ENCODE data around the gene GAS2L3. TPM values are rescaled to one million over a fixed set of nuclear protein-coding genes. Genes with fewer than 3 reads are reported as not detected.

Gene GAS2L3
- total and polyA plus RNA-seq, 4 experiments from 2014 or later, result 0.55 to 0.64 TPM; not detected in 2

GRCh38 chr12:100643246-100643645, 69.8 kb downstream of the GAS2L3 start:
- intact Hi-C loops (cut with micrococcal nuclease), result no loop called here
- H3K36me3 Mint-ChIP-seq, result no peaks in the 10 kb centered on the region
- ChIA-PET CTCF (ENCODE audit: partially characterized antibody) (no interaction called here), POLR2A (ENCODE audit: partially characterized antibody) (no interaction called here)
- no peak for DNase-seq
- no peaks in the 10 kb centered on the region for H3K4me1 ChIP-seq (ENCODE audit: insufficient read depth, low read length)
- no peaks in the 10 kb centered on the region for H3K36me3 ChIP-seq (ENCODE audit: insufficient read depth, low read length)
- H3K4me1 Mint-ChIP-seq, result no peaks in the 10 kb centered on the region
- no peaks in the 10 kb centered on the region for H3K27me3 ChIP-seq (ENCODE audit: insufficient read depth, low read length)
- peaks cover 0 to 3% of the 10 kb centered on the region in 2 donors for H3K27me3 Mint-ChIP-seq
- no peaks in the 10 kb centered on the region for H3K9me3 ChIP-seq (ENCODE audit: control insufficient read depth in 1 of 2, low read length in 2 of 2)
- H3K9me3 Mint-ChIP-seq, result peaks cover 2 to 12% (median 8%) of the 10 kb centered on the region in 8 donors
- H3K27ac Mint-ChIP-seq, result no peak overlapping the region
- H3K4me3 ChIP-seq (ENCODE audit: low read length in 2 of 2), result no peak overlapping the region
- no peak overlapping the region for H3K4me3 Mint-ChIP-seq
- H3K27ac ChIP-seq (ENCODE audit: low read depth, low read length), result no peak overlapping the region

GRCh38 chr12:100646896-100647295, 73.4 kb downstream of the GAS2L3 start:
- H3K27ac Mint-ChIP-seq, result peak overlapping the region in 1 of 7 donors; percentile 10
- POLR2A ChIA-PET (ENCODE audit: partially characterized antibody), result no interaction called here
- peaks cover 2 to 12% (median 4%) of the 10 kb centered on the region in 8 donors for H3K9me3 Mint-ChIP-seq
- H3K4me3 ChIP-seq (ENCODE audit: low read length in 2 of 2), result no peak overlapping the region
- no peaks in the 10 kb centered on the region for H3K36me3 Mint-ChIP-seq
- H3K4me3 Mint-ChIP-seq, result no peak overlapping the region
- no peaks in the 10 kb centered on the region for H3K9me3 ChIP-seq (ENCODE audit: control insufficient read depth in 1 of 2, low read length in 2 of 2)
- CTCF ChIA-PET (ENCODE audit: partially characterized antibody), result no interaction called here
- no peak overlapping the region for H3K27ac ChIP-seq (ENCODE audit: low read depth, low read length)
- no peak for DNase-seq
- no peaks in the 10 kb centered on the region for H3K27me3 ChIP-seq (ENCODE audit: insufficient read depth, low read length)
- no peaks in the 10 kb centered on the region for H3K4me1 ChIP-seq (ENCODE audit: insufficient read depth, low read length)
- peaks cover 2 to 3% of the 10 kb centered on the region in 2 donors for H3K27me3 Mint-ChIP-seq
- H3K36me3 ChIP-seq (ENCODE audit: insufficient read depth, low read length), result no peaks in the 10 kb centered on the region
- H3K4me1 Mint-ChIP-seq, result no peaks in the 10 kb centered on the region
- intact Hi-C loops (cut with micrococcal nuclease), result no loop called here

GRCh38 chr12:100651108-100651507, 77.6 kb downstream of the GAS2L3 start:
- Histone ChIP-seq H3K27ac (ENCODE audit: low read depth, low read length) (no peak overlapping the region), H3K27me3 (ENCODE audit: insufficient read depth, low read length) (no peaks in the 10 kb centered on the region), H3K4me3 (ENCODE audit: low read length in 2 of 2) (no peak overlapping the region), H3K36me3 (ENCODE audit: insufficient read depth, low read length) (no peaks in the 10 kb centered on the region), H3K4me1 (ENCODE audit: insufficient read depth, low read length) (no peaks in the 10 kb centered on the region), H3K9me3 (ENCODE audit: control insufficient read depth in 1 of 2, low read length in 2 of 2) (no peaks in the 10 kb centered on the region)
- H3K9me3 Mint-ChIP-seq, result peaks cover 0 to 7% (median 2%) of the 10 kb centered on the region in 8 donors
- H3K4me1 Mint-ChIP-seq, result no peaks in the 10 kb centered on the region
- no peak for DNase-seq
- intact Hi-C loops (cut with micrococcal nuclease), result no loop called here
- ChIA-PET CTCF (ENCODE audit: partially characterized antibody) (no interaction called here), POLR2A (ENCODE audit: partially characterized antibody) (no interaction called here)
- no peak overlapping the region for H3K4me3 Mint-ChIP-seq
- H3K27me3 Mint-ChIP-seq, result peaks cover 4 to 8% of the 10 kb centered on the region in 2 donors
- no peak overlapping the region for H3K27ac Mint-ChIP-seq
- H3K36me3 Mint-ChIP-seq, result no peaks in the 10 kb centered on the region

- Histone ChIP-seq H3K4me3 (ENCODE audit: low read length in 2 of 2) (no peak overlapping the region), H3K4me1 (ENCODE audit: insufficient read depth, low read length) (no peaks in the 10 kb centered on the region), H3K9me3 (ENCODE audit: control insufficient read depth in 1 of 2, low read length in 2 of 2) (no peaks in the 10 kb centered on the region), H3K36me3 (ENCODE audit: insufficient read depth, low read length) (no peaks in the 10 kb centered on the region), H3K27me3 (ENCODE audit: insufficient read depth, low read length) (no peaks in the 10 kb centered on the region), H3K27ac (ENCODE audit: low read depth, low read length) (no peak overlapping the region)
- intact Hi-C loops (cut with micrococcal nuclease), result no loop called here
- Mint-ChIP-seq H3K27me3 (peaks cover 4 to 6% of the 10 kb centered on the region in 2 donors), H3K36me3 (no peaks in the 10 kb centered on the region), H3K9me3 (peaks cover 0 to 7% (median 2%) of the 10 kb centered on the region in 8 donors), H3K4me1 (no peaks in the 10 kb centered on the region), H3K4me3 (no peak overlapping the region), H3K27ac (no peak overlapping the region)
- DNase-seq, result no peak
- POLR2A ChIA-PET (ENCODE audit: partially characterized antibody), result no interaction called here
- CTCF ChIA-PET (ENCODE audit: partially characterized antibody), result interaction anchor here (0.7 kb wide), 1 partner anchor 30 kb away, joined by 3 read pairs; no protein-coding TSS in a partner anchor
Measured at GRCh38 chr12:100651694-100652093, 78.2 kb downstream of the GAS2L3 start.

- H3K4me3 Mint-ChIP-seq, result no peak overlapping the region
- Histone ChIP-seq H3K4me3 (ENCODE audit: low read length in 2 of 2) (no peak overlapping the region), H3K36me3 (ENCODE audit: insufficient read depth, low read length) (no peaks in the 10 kb centered on the region), H3K4me1 (ENCODE audit: insufficient read depth, low read length) (no peaks in the 10 kb centered on the region), H3K27ac (ENCODE audit: low read depth, low read length) (no peak overlapping the region), H3K27me3 (ENCODE audit: insufficient read depth, low read length) (no peaks in the 10 kb centered on the region), H3K9me3 (ENCODE audit: control insufficient read depth in 1 of 2, low read length in 2 of 2) (no peaks in the 10 kb centered on the region)
- ChIA-PET CTCF (ENCODE audit: partially characterized antibody) (interaction anchor here (0.7 kb wide), 1 partner anchor 29 kb away, joined by 3 read pairs; no protein-coding TSS in a partner anchor), POLR2A (ENCODE audit: partially characterized antibody) (no interaction called here)
- DNase-seq, result no peak
- H3K27ac Mint-ChIP-seq, result no peak overlapping the region
- no peaks in the 10 kb centered on the region for H3K36me3 Mint-ChIP-seq
- H3K4me1 Mint-ChIP-seq, result no peaks in the 10 kb centered on the region
- H3K27me3 Mint-ChIP-seq, result peaks cover 4 to 6% of the 10 kb centered on the region in 2 donors
- peaks cover 0 to 5% (median under 1%) of the 10 kb centered on the region in 8 donors for H3K9me3 Mint-ChIP-seq
- intact Hi-C loops (cut with micrococcal nuclease), result no loop called here
Measured at GRCh38 chr12:100652488-100652887, 79.0 kb downstream of the GAS2L3 start.

- Histone ChIP-seq H3K9me3 (ENCODE audit: control insufficient read depth in 1 of 2, low read length in 2 of 2) (no peaks in the 10 kb centered on the region), H3K4me1 (ENCODE audit: insufficient read depth, low read length) (no peaks in the 10 kb centered on the region), H3K27me3 (ENCODE audit: insufficient read depth, low read length) (no peaks in the 10 kb centered on the region), H3K4me3 (ENCODE audit: low read length in 2 of 2) (no peak overlapping the region), H3K36me3 (ENCODE audit: insufficient read depth, low read length) (no peaks in the 10 kb centered on the region), H3K27ac (ENCODE audit: low read depth, low read length) (no peak overlapping the region)
- CTCF ChIA-PET (ENCODE audit: partially characterized antibody), result interaction anchor here (1.2 kb wide), 1 partner anchor 11 kb away, joined by 3 read pairs; no protein-coding TSS in a partner anchor
- no peak for DNase-seq
- Mint-ChIP-seq H3K27ac (peak overlapping the region in 1 of 7 donors; percentile 19), H3K4me3 (no peak overlapping the region), H3K4me1 (no peaks in the 10 kb centered on the region), H3K27me3 (peaks cover 5 to 9% of the 10 kb centered on the region in 2 donors), H3K36me3 (no peaks in the 10 kb centered on the region), H3K9me3 (peaks cover 0 to 11% (median 4%) of the 10 kb centered on the region in 8 donors)
- POLR2A ChIA-PET (ENCODE audit: partially characterized antibody), result no interaction called here
- intact Hi-C loops (cut with micrococcal nuclease), result no loop called here
Measured at GRCh38 chr12:100656141-100656540, 82.7 kb downstream of the GAS2L3 start.

- Mint-ChIP-seq H3K4me3 (no peak overlapping the region), H3K36me3 (no peaks in the 10 kb centered on the region), H3K27me3 (peaks cover 6 to 12% of the 10 kb centered on the region in 2 donors), H3K9me3 (peaks cover 0 to 11% (median 4%) of the 10 kb centered on the region in 8 donors), H3K4me1 (no peaks in the 10 kb centered on the region), H3K27ac (no peak overlapping the region)
- no peaks in the 10 kb centered on the region for H3K36me3 ChIP-seq (ENCODE audit: insufficient read depth, low read length)
- ChIA-PET CTCF (ENCODE audit: partially characterized antibody) (no interaction called here), POLR2A (ENCODE audit: partially characterized antibody) (no interaction called here)
- H3K27me3 ChIP-seq (ENCODE audit: insufficient read depth, low read length), result no peaks in the 10 kb centered on the region
- H3K4me1 ChIP-seq (ENCODE audit: insufficient read depth, low read length), result no peaks in the 10 kb centered on the region
- no peak for DNase-seq
- intact Hi-C loops (cut with micrococcal nuclease), result no loop called here
- H3K4me3 ChIP-seq (ENCODE audit: low read length in 2 of 2), result no peak overlapping the region
- no peak overlapping the region for H3K27ac ChIP-seq (ENCODE audit: low read depth, low read length)
- H3K9me3 ChIP-seq (ENCODE audit: control insufficient read depth in 1 of 2, low read length in 2 of 2), result no peaks in the 10 kb centered on the region
Measured at GRCh38 chr12:100656856-100657255, 83.4 kb downstream of the GAS2L3 start.
